Testis (tissue), 2 donors: Measurements from ENCODE around the gene FOXJ3.

Experiments used
- CTCF ChIP-seq, 3 experiments: fragments of 450-650 bp in 2 of 3; fragments of 200-600 bp in 1 of 3; sonication (generic) in 1 of 3; IDR thresholded peaks; one replicate each; pipeline ENCODE4 v1.5.1; 2016 to 2019; ENCODE audit warnings: antibody characterized with exemption in 3 of 3, mild to moderate bottlenecking in 2 of 3, moderate library complexity in 1 of 3
- POLR2A ChIP-seq: fragments of 450-650 bp; IDR thresholded peaks from one replicate; pipeline ENCODE4 v1.6.1; 2017; ENCODE audit warnings: antibody characterized with exemption, mild to moderate bottlenecking, moderate library complexity

- TF ChIP-seq CTCF (IDR thresholded peaks at IDR 0.05) (no peak), POLR2A (no peak)
Measured at GRCh38 chr1:42162181-42162580, 172.9 kb downstream of the FOXJ3 start.
